Lung (tissue), 12 donors: Measurements from ENCODE around the gene BCL6. TPM values are rescaled to one million over a fixed set of nuclear protein-coding genes. Genes with fewer than 3 reads are reported as not detected.

ENCODE experiments used
- ATAC-seq: fragments of 200-7000 bp; cut with Tn5 transposase; one replicate; pipeline ENCODE4 v1.9.1; 2020; ENCODE audit warnings: moderate number of reproducible peaks; ENCODE audit not compliant: insufficient read depth, low FRiP score
- DNase-seq, 3 donors: peaks; one replicate each; pipeline ENCODE4 v3.0.0-alpha.2; 2013 to 2017
- H3K27ac ChIP-seq, 2 donors: one replicate each; pipeline ENCODE4 v1.5.1; 2013; ENCODE audit warnings: mild to moderate bottlenecking in 2 of 2, moderate library complexity in 2 of 2, control low read depth in 1 of 2, inconsistent platforms in 1 of 2, low read depth in 1 of 2, low read length in 1 of 2
- H3K27me3 ChIP-seq, 3 donors: one replicate each; pipeline ENCODE4 v1.5.1; 2013; ENCODE audit warnings: low read length in 2 of 3; ENCODE audit not compliant: control insufficient read depth in 3 of 3, insufficient read depth in 3 of 3
- H3K36me3 ChIP-seq, 4 donors: one replicate each; pipeline ENCODE4 v1.5.1; 2013; ENCODE audit warnings: low read length in 4 of 4, mild to moderate bottlenecking in 1 of 4, moderate library complexity in 1 of 4; ENCODE audit not compliant: control insufficient read depth in 4 of 4, insufficient read depth in 4 of 4
- H3K4me1 ChIP-seq, 5 donors: one replicate each; pipeline ENCODE4 v1.5.1; 2013; ENCODE audit warnings: low read length in 5 of 5, mild to moderate bottlenecking in 2 of 5, moderate library complexity in 1 of 5; ENCODE audit not compliant: control insufficient read depth in 5 of 5, insufficient read depth in 5 of 5
- H3K4me3 ChIP-seq: one replicate; pipeline ENCODE4 v1.5.1; 2013; ENCODE audit warnings: mild to moderate bottlenecking, control low read depth, moderate library complexity
- H3K9ac ChIP-seq, 2 donors: one replicate each; pipeline ENCODE4 v1.5.1; 2013; ENCODE audit warnings: low read length in 2 of 2, control low read depth in 1 of 2; ENCODE audit not compliant: insufficient read depth in 1 of 2
- H3K9me3 ChIP-seq, 4 donors: one replicate each; pipeline ENCODE4 v1.5.1; 2013; ENCODE audit warnings: low read length in 3 of 4, mild to moderate bottlenecking in 1 of 4, moderate library complexity in 1 of 4; ENCODE audit not compliant: control insufficient read depth in 4 of 4, insufficient read depth in 3 of 4
- CTCF ChIP-seq: IDR thresholded peaks from 2 replicates; pipeline ENCODE4 v1.5.1; 2012; ENCODE audit warnings: mild to moderate bottlenecking; ENCODE audit errors: control extremely low read depth, extremely low read depth
- WGBS, 2 donors: extraction: QIAGEN DNeasy Blood & Tissue Kit; methylation state at CpG; one replicate each; pipeline ENCODE4 v1.1.7; 2013; 5-methylcytosine and 5-hydroxymethylcytosine counted together
- polyA plus RNA-seq, 2 donors: library from polyadenylated mRNA; stranded (reverse); fragments of 200-250 nt; gene quantifications; one replicate each; pipeline ENCODE4 v1.2.1, GENCODE V29; 2013
- total RNA-seq, 2 donors: library from RNA; depleted of rRNA in 1 of 2; stranded (reverse); fragments of >200 nt in 1 of 2; gene quantifications; one replicate each; pipeline ENCODE4 v1.2.1, GENCODE V29; 2014 to 2021
- donor health status: control.
- donor health status: control.
- donor health status: Bipolar disorder and iron deficiency.
- donor health status: healthy.
- donor health status: DM: yes; HTN: yes; CAD: no.

Gene BCL6
- total and polyA plus RNA-seq, 4 donors: 29.4 to 137 (median 76.5) TPM

GRCh38 chr3:187750513-187751123 lies 5.3 kb upstream of the BCL6 start:
- H3K36me3 ChIP-seq: no peaks in the 10 kb centered on the region
- H3K9ac ChIP-seq: peak overlapping the region in 1 of 2 donors; percentile 66
- TF ChIP-seq CTCF: no peak
- H3K4me3 ChIP-seq: no peak overlapping the region
- WGBS, 2 donors: 37 to 46% methylated on average over 11 of the region's 11 CpGs
- no peaks in the 10 kb centered on the region for H3K27me3 ChIP-seq
- H3K4me1 ChIP-seq: peaks cover 0 to 40% (median 4%) of the 10 kb centered on the region in 5 donors
- H3K9me3 ChIP-seq: no peaks in the 10 kb centered on the region
- ATAC-seq: no peak
- H3K27ac ChIP-seq: peak overlapping the region; percentile 63 to 76
- DNase-seq: peak; percentile 65 to 72 (median 71)

- WGBS, 2 donors: 26 to 58% methylated on average over 14 of the region's 14 CpGs
- DNase-seq (peak; percentile 78 to 93 (median 83)), ATAC-seq (peak; percentile 12)
- Histone ChIP-seq H3K4me1 (peaks cover 0 to 40% (median 4%) of the 10 kb centered on the region in 5 donors), H3K4me3 (no peak overlapping the region), H3K27me3 (no peaks in the 10 kb centered on the region), H3K27ac (peak overlapping the region; percentile 63 to 76), H3K9me3 (no peaks in the 10 kb centered on the region), H3K36me3 (no peaks in the 10 kb centered on the region), H3K9ac (peak overlapping the region in 1 of 2 donors; percentile 66)
- no peak for TF ChIP-seq CTCF
These were observed 4.8 kb upstream of the BCL6 start for GRCh38 chr3:187750006-187750512.

GRCh38 chr3:187748050-187748481 lies 2.8 kb upstream of the BCL6 start:
- H3K9me3 ChIP-seq: no peaks in the 10 kb centered on the region
- H3K4me3 ChIP-seq: no peak overlapping the region
- no peaks in the 10 kb centered on the region for H3K36me3 ChIP-seq
- peak; percentile 96 for TF ChIP-seq CTCF
- no peak for ATAC-seq
- peak overlapping the region in 1 of 2 donors; percentile 98 for H3K27ac ChIP-seq
- H3K9ac ChIP-seq: no peak overlapping the region
- H3K27me3 ChIP-seq: no peaks in the 10 kb centered on the region
- H3K4me1 ChIP-seq: peaks cover 0 to 40% (median 4%) of the 10 kb centered on the region in 5 donors
- peak; percentile 92 to 95 (median 94) for DNase-seq
- 7% methylated on average over 2 of the region's 2 CpGs for WGBS, 2 donors
